SK-N-SH (cell line): ENCODE data around the gene NGB.

Experiments used
- CTCF ChIP-seq: fragments of 200-600 bp; sonication (generic); IDR thresholded peaks from 2 replicates; pipeline ENCODE4 v1.6.1; 2017; ENCODE audit warnings: antibody characterized with exemption, mild to moderate bottlenecking, moderate library complexity
- EP300 ChIP-seq, 2 experiments: IDR thresholded peaks; 2 replicates each; pipeline versions ENCODE4 v1.4.0 to v1.6.1; 2012; ENCODE audit warnings: borderline replicate concordance in 1 of 2, low read depth in 1 of 2, low read length in 1 of 2
- FOXM1 ChIP-seq: IDR thresholded peaks from 2 replicates; pipeline ENCODE4 v1.4.0; 2012; ENCODE audit warnings: low read depth, mild to moderate bottlenecking
- GABPA ChIP-seq: IDR thresholded peaks from 2 replicates; pipeline ENCODE4 v1.4.0; 2012; ENCODE audit warnings: low read depth, mild to moderate bottlenecking
- GATA2 ChIP-seq: sonication (generic); formaldehyde crosslinking; IDR thresholded peaks from 2 replicates; pipeline ENCODE4 v1.5.0; 2020; ENCODE audit warnings: mild to moderate bottlenecking, missing genetic modification reagents
- MAX ChIP-seq: IDR thresholded peaks from 2 replicates; pipeline ENCODE4 v1.4.0; 2012; ENCODE audit warnings: low read depth
- PBX3 ChIP-seq: IDR thresholded peaks from 2 replicates; pipeline ENCODE4; 2012
- POLR2AphosphoS5 ChIP-seq: IDR thresholded peaks from 2 replicates; pipeline ENCODE4 v1.6.1; 2012; ENCODE audit warnings: low read depth, low read length
- RCOR1 ChIP-seq: fragments of 150-350 bp; IDR thresholded peaks from 2 replicates; pipeline ENCODE4 v1.6.1; 2017; ENCODE audit warnings: antibody characterized with exemption, low read length
- SMC3 ChIP-seq: IDR thresholded peaks from 2 replicates; pipeline ENCODE4 v1.6.1; 2012; ENCODE audit warnings: low read depth, low read length, improper control_type of control experiment
- USF1 ChIP-seq: IDR thresholded peaks from 2 replicates; pipeline ENCODE4 v1.4.0; 2012; ENCODE audit warnings: low read depth, borderline replicate concordance
- USF2 ChIP-seq: fragments of 150-350 bp; IDR thresholded peaks from 2 replicates; pipeline ENCODE4 v1.6.1; 2017; ENCODE audit warnings: antibody characterized with exemption, low read length, low read depth, borderline replicate concordance

GRCh38 chr14:77241955-77242354, 29.1 kb downstream of the NGB start:
- TF ChIP-seq PBX3 (no peak), CTCF (no peak), POLR2AphosphoS5 (no peak), USF1 (no peak), GABPA (no peak), RCOR1 (no peak), FOXM1 (no peak), GATA2 (CRISPR knock-in tag) (no peak), USF2 (no peak), MAX (no peak), EP300 (IDR thresholded peaks at IDR 0.05; ENCODE audit: borderline replicate concordance in 1 of 2, low read depth in 1 of 2, low read length in 1 of 2) (no peak), SMC3 (no peak)
